OCI-LY1 (cell line): ENCODE data around the gene PTPN14.

ENCODE experiments used
- H2AFZ ChIP-seq: fragments of 200-600 bp; sonication (generic), shearing (Covaris generic); 2 replicates; pipeline ENCODE4 v1.6.0; 2014; ENCODE audit warnings: antibody characterized with exemption, mild to moderate bottlenecking, low read length
- H3F3A ChIP-seq: fragments of 200-600 bp; sonication (generic), shearing (Covaris generic); 2 replicates; pipeline ENCODE4 v1.6.0; 2014; ENCODE audit warnings: mild to moderate bottlenecking, antibody characterized with exemption, low read length, moderate library complexity; ENCODE audit not compliant: insufficient read depth
- H3K27ac ChIP-seq: fragments of 200-600 bp; sonication (generic); 2 replicates; pipeline ENCODE4 v1.5.1; 2014; ENCODE audit warnings: low read length, mixed run types, mild to moderate bottlenecking, low read depth; ENCODE audit not compliant: poor library complexity, severe bottlenecking
- H3K27me3 ChIP-seq: fragments of 200-600 bp; sonication (generic); 2 replicates; pipeline ENCODE4 v1.6.0; 2014; ENCODE audit warnings: antibody characterized with exemption, mild to moderate bottlenecking, low read length, moderate library complexity; ENCODE audit not compliant: insufficient read depth
- H3K36me3 ChIP-seq: fragments of 200-600 bp; sonication (generic); 2 replicates; pipeline ENCODE4 v1.6.1; 2014; ENCODE audit warnings: mild to moderate bottlenecking, antibody characterized with exemption, low read length, moderate library complexity, mixed read lengths; ENCODE audit not compliant: insufficient read depth
- H3K4me1 ChIP-seq: fragments of 200-600 bp; sonication (generic); 2 replicates; pipeline ENCODE4 v1.5.1; 2014; ENCODE audit warnings: mild to moderate bottlenecking, low read length, moderate library complexity; ENCODE audit not compliant: insufficient read depth, severe bottlenecking
- H3K4me2 ChIP-seq: fragments of 200-600 bp; sonication (generic), shearing (Covaris generic); 2 replicates; pipeline ENCODE4 v1.6.1; 2014; ENCODE audit warnings: low read length
- H3K4me3 ChIP-seq: fragments of 200-600 bp; sonication (generic); 2 replicates; pipeline ENCODE4 v1.5.1; 2014; ENCODE audit warnings: low read length, low read depth, mild to moderate bottlenecking, mixed read lengths; ENCODE audit not compliant: poor library complexity, severe bottlenecking
- H3K79me2 ChIP-seq: fragments of 200-600 bp; shearing (Covaris generic); 2 replicates; pipeline ENCODE4 v1.6.1; 2016; ENCODE audit warnings: mixed run types, low read length, mixed read lengths; ENCODE audit not compliant: insufficient read depth
- H3K9ac ChIP-seq: fragments of 200-600 bp; sonication (generic), shearing (Covaris generic); 2 replicates; pipeline ENCODE4 v1.6.1; 2014; ENCODE audit warnings: mild to moderate bottlenecking, low read length, mixed read lengths
- H3K9me2 ChIP-seq: fragments of 200-600 bp; sonication (generic), shearing (Covaris generic); 2 replicates; pipeline ENCODE4 v1.6.1; 2014; ENCODE audit warnings: low read depth, mild to moderate bottlenecking, low read length, mixed read lengths
- H3K9me3 ChIP-seq: fragments of 200-600 bp; shearing (Covaris generic); 2 replicates; pipeline ENCODE4 v1.6.1; 2014; ENCODE audit warnings: low read length, mixed read lengths
- H4K20me1 ChIP-seq: fragments of 200-600 bp; sonication (generic), shearing (Covaris generic); 2 replicates; pipeline ENCODE4 v1.6.0; 2016; ENCODE audit warnings: mild to moderate bottlenecking, low read length; ENCODE audit not compliant: insufficient read depth
- EZH2 ChIP-seq: fragments of 200-600 bp; sonication (generic), shearing (Covaris generic); IDR thresholded peaks from 2 replicates; pipeline ENCODE4 v1.8.0; 2017; ENCODE audit warnings: borderline replicate concordance, mixed run types, mild to moderate bottlenecking, antibody characterized with exemption, low read length, moderate library complexity, mixed read lengths
- TF ChIP-seq, protein P1 (sequence below): fragments of 200-600 bp; sonication (generic), shearing (Covaris generic); IDR thresholded peaks from 2 replicates; pipeline ENCODE4 v1.5.1; 2017; ENCODE audit warnings: mild to moderate bottlenecking, antibody characterized with exemption, low read length, moderate library complexity, mixed read lengths

PTPN14 gene

GRCh38 chr1:214584805-214585766 lies 33.7 kb upstream of the PTPN14 start:
- Histone ChIP-seq H3K9ac (no peak overlapping the region), H3K4me3 (no peak overlapping the region), H3K9me2 (no peaks in the 10 kb centered on the region), H3K27ac (no peak overlapping the region), H3K9me3 (no peaks in the 10 kb centered on the region), H3K27me3 (no peaks in the 10 kb centered on the region), H3K36me3 (no peaks in the 10 kb centered on the region), H4K20me1 (no peaks in the 10 kb centered on the region), H3K4me2 (no peak overlapping the region), H3F3A (no peaks in the 10 kb centered on the region), H3K4me1 (no peaks in the 10 kb centered on the region), H3K79me2 (no peaks in the 10 kb centered on the region), H2AFZ (no peak overlapping the region)
- no peak for TF ChIP-seq EZH2
- TF ChIP-seq, protein P1, sequence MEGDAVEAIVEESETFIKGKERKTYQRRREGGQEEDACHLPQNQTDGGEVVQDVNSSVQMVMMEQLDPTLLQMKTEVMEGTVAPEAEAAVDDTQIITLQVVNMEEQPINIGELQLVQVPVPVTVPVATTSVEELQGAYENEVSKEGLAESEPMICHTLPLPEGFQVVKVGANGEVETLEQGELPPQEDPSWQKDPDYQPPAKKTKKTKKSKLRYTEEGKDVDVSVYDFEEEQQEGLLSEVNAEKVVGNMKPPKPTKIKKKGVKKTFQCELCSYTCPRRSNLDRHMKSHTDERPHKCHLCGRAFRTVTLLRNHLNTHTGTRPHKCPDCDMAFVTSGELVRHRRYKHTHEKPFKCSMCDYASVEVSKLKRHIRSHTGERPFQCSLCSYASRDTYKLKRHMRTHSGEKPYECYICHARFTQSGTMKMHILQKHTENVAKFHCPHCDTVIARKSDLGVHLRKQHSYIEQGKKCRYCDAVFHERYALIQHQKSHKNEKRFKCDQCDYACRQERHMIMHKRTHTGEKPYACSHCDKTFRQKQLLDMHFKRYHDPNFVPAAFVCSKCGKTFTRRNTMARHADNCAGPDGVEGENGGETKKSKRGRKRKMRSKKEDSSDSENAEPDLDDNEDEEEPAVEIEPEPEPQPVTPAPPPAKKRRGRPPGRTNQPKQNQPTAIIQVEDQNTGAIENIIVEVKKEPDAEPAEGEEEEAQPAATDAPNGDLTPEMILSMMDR, result peak; percentile 68

DNA sequence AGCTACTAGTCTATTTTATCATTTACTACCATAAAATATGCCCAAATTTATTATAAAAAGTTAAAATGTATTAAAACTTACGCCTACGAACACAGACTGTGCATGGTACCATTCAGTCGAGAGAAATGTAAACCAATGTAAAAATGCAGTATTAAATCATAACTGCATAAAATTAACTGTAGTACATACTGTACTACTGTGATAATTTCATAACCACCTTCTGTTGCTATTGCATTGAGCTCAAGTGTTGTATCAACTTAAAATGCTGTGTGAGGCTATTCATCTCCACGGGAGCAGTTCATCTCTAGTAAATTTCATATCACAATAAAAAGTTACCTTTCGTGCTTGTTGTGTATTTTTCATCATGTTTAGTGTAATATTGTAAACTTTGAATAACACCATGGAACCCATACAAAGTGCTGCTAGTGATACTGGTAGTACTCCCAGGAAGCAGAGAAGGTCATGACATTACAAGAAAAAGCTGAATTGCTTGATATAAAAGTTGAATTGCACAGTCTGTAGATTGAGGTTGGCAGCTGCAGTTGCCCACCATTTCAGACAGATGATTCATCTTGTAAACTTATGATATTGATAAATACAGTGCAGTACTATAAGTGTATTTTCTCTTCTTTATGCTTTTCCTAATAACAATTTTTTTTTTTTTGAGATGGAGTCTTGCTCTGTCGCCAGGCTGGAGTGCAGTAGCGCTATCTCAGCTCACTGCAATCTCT lies 32.6 kb upstream of the PTPN14 start:
- Histone ChIP-seq H3K9me2 (no peaks in the 10 kb centered on the region), H3K27me3 (no peaks in the 10 kb centered on the region), H3K4me1 (no peaks in the 10 kb centered on the region), H3K9me3 (no peaks in the 10 kb centered on the region), H3K36me3 (no peaks in the 10 kb centered on the region), H3K4me2 (no peak overlapping the region), H4K20me1 (no peaks in the 10 kb centered on the region), H3K27ac (no peak overlapping the region), H3K79me2 (no peaks in the 10 kb centered on the region), H3K9ac (no peak overlapping the region), H3K4me3 (no peak overlapping the region), H2AFZ (no peak overlapping the region), H3F3A (no peaks in the 10 kb centered on the region)
- TF ChIP-seq, protein P1, result no peak
- TF ChIP-seq EZH2, result no peak

- H3K4me1 ChIP-seq, result no peaks in the 10 kb centered on the region
- H3K4me3 ChIP-seq, result no peak overlapping the region
- H3K4me2 ChIP-seq, result no peak overlapping the region
- H3K27me3 ChIP-seq, result no peaks in the 10 kb centered on the region
- H3K27ac ChIP-seq, result no peak overlapping the region
- no peak overlapping the region for H3K9ac ChIP-seq
- no peaks in the 10 kb centered on the region for H3K9me2 ChIP-seq
- no peaks in the 10 kb centered on the region for H4K20me1 ChIP-seq
- H2AFZ ChIP-seq, result no peak overlapping the region
- H3K79me2 ChIP-seq, result no peaks in the 10 kb centered on the region
- H3K36me3 ChIP-seq, result no peaks in the 10 kb centered on the region
- TF ChIP-seq EZH2, result no peak
- TF ChIP-seq, protein P1, result no peak
- no peaks in the 10 kb centered on the region for H3K9me3 ChIP-seq
- H3F3A ChIP-seq, result no peaks in the 10 kb centered on the region
Observed at GRCh38 chr1:214583113-214583512, 31.7 kb upstream of the PTPN14 start.
